NB4 (cell line): ENCODE results near the gene NPHP4.

Experiments used
- DNase-seq: peaks from one replicate; pipeline ENCODE4 v3.0.0; 2010; ENCODE audit warnings: low read depth
- H3K4me3 ChIP-seq: one replicate; pipeline ENCODE4 v1.5.1; 2011; ENCODE audit warnings: mild to moderate bottlenecking, low read depth, low read length, moderate library complexity
- CTCF ChIP-seq: IDR thresholded peaks from one replicate; pipeline ENCODE4 v1.5.1; 2012; ENCODE audit warnings: low read depth, low read length
- MYC ChIP-seq: IDR thresholded peaks from 2 replicates; pipeline ENCODE4 v1.6.1; 2011; ENCODE audit warnings: low read depth, low read length
- POLR2A ChIP-seq: IDR thresholded peaks from 2 replicates; pipeline ENCODE4 v1.6.1; 2011; ENCODE audit warnings: mild to moderate bottlenecking; ENCODE audit not compliant: insufficient read length; ENCODE audit errors: extremely low read depth
- TF ChIP-seq, protein P1 (sequence below): IDR thresholded peaks from 2 replicates; pipeline ENCODE4 v1.6.1; 2011; ENCODE audit warnings: low read depth, low read length

Gene NPHP4

DNA sequence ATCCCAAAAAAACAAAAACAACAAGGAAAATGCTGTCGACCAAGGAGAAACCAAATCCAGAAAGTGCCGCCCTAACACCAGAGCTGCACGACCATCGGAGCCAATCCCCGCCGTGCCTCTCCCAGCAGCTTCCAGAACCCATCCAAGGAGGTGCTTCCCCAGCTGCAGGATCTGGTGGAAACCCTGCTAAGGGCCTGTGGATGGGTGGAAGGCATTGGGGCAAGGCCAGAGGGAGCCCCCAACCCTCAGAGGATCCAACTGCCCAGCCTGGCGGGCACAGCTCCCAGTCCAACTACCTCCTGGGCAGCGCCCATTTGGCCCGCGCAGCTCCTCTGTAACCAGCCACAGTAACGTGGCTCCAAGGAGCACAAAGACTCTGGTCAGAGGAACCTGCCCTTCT is 81.6 kb downstream of the NPHP4 start:
- DNase-seq = no peak
- no peak for TF ChIP-seq MYC
- TF ChIP-seq, protein P1, sequence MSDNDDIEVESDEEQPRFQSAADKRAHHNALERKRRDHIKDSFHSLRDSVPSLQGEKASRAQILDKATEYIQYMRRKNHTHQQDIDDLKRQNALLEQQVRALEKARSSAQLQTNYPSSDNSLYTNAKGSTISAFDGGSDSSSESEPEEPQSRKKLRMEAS = no peak
- no peak for TF ChIP-seq POLR2A
- TF ChIP-seq CTCF = no peak
- no peak overlapping the region for H3K4me3 ChIP-seq

DNA sequence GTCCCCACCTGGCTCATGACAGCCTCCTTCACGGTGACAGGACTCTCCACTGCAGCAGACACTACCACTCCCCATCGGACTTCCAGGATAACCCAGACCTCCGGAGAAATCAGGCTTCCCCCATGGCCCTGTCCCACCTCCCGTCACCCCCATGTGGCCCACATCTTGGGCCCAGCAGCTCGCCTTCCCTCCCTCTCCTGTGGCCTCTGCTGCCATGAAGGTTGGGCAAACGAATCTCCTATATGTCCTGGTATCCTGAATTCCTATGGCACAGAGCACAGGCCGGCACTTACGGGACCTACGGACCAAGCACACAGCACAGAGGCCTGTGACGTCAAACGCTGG is 82.0 kb downstream of the NPHP4 start:
- DNase-seq = no peak
- TF ChIP-seq POLR2A (no peak), MYC (no peak), CTCF (no peak)
- TF ChIP-seq, protein P1 = no peak
- H3K4me3 ChIP-seq = no peak overlapping the region

- H3K4me3 ChIP-seq = no peak overlapping the region
- TF ChIP-seq, protein P1 = no peak
- no peak for TF ChIP-seq MYC
- TF ChIP-seq POLR2A = no peak
- no peak for TF ChIP-seq CTCF
- DNase-seq = no peak
Measured at GRCh38 chr1:5909576-5910275, 82.5 kb downstream of the NPHP4 start.

DNA sequence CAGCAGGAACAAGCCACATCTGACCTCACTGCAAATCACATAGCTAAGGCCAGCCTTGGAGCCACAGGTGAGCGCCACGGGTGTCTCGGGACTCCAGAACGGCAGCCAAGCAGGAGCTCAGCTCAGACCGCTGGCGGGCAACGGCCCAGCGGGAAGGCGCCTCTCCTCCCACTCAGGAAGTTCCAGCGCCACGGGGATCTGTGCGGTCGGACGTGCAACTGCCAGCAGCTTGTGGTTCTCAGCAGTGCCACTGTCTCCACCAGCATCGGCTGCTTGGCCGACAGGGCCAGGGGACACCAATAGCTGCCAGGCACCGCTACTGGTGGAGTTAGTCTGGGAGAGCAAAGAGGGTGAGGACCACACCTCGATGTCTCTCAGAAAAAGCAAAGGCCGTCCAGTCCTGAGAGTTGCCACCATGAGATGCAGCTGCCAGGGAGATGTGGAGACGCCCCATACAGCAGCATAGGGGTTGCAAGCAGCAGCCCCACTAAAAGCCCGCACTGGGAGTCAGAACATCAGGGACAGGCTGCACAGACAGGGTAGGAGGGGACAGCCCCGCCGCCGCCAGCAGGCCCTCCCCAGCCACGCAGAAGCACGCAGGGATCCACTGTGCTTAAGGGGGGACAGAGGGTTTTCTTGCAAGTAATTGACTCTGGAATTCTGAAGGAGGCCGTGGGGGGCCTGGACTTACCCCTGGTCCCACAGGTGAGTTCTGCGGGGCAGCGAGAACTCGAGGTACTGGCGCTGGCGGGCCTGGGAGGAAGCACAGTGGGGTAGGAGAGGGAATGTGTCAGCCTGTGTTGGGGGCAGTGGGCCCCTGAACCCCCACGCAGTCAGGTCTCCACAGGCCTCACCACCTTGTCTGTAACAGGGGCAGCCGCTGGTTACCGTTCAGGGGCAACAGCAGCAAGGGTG is 83.5 kb downstream of the NPHP4 start:
- no peak for DNase-seq
- no peak for TF ChIP-seq MYC
- TF ChIP-seq CTCF = no peak
- TF ChIP-seq, protein P1 = no peak
- TF ChIP-seq POLR2A = no peak
- no peak overlapping the region for H3K4me3 ChIP-seq

DNA sequence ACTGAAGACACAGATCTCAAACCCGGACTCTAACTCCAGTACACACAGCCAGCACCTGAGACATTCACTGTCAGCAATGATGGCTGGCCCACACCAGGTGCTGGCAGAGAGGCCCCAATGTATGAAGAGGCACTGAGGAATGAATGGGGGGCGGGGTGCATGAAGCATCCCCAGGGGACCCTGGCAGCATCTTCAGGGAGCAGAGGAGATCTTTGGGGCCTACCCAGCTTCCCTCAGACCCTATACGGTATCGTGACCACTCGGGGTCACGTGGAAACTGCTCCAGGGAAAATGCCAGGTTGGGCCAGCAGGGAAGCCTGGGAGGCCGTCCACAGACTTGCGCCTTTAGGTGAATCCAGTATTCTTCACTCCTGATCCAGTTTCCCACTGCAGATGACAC is 84.3 kb downstream of the NPHP4 start:
- H3K4me3 ChIP-seq = no peak overlapping the region
- TF ChIP-seq POLR2A (no peak), CTCF (no peak), MYC (no peak)
- TF ChIP-seq, protein P1 = no peak
- no peak for DNase-seq
